HPDE6-E6E7 (cell line): ENCODE results near the gene AFTPH.

ENCODE experiments used
- DNase-seq: peaks from one replicate; pipeline ENCODE4 v3.0.0; 2011; ENCODE audit warnings: missing footprints; ENCODE audit errors: extremely low spot score

Gene AFTPH

DNA sequence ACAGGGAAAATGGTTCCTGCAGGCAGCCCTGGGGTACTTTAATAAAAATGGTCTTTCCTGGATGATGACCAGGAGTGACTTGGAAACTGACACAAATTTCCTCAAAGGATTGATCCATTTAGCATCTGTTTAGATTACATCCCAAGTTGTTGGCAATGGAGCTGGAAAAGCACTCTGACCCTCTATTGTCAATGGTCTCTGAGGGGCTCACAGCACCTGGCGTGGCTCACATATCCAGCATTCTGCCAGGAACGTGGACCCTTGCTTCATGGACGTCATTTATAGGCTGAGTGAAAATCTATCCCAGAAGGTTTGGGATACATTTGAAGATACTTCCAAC, 85.8 kb downstream of the AFTPH start:
- DNase-seq, result no peak

GRCh38 chr2:64610316-64610855, 86.3 kb downstream of the AFTPH start:
- no peak for DNase-seq

DNA sequence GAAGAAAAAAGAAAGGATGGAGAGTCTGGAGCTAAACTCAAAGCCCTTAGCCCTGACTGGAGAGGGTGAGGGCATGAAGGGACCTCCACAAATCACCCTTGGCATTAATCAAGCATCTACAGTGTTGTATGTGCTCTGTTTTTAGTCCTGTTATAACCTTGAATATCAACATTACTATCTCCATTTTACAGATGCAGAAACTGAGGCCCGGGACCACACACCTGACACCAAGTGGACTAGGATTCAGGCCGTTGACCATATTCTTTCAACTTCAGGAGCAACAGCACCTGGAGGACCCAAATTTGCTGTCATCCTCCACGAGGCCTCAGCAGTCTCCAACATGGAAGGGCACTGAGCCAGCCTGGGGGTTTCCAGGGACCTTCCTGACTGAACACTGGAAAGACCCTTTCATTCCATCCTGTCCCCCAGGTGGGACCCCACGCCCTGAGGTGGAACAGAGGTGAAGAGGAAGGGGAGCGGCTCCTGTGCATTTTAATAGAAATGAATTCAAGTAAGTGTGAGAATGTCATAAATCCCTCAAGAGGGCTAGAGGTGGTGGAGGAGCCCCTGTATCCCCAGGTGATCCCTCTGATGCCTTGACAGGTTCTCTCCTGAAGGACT, 88.6 kb downstream of the AFTPH start:
- DNase-seq, result no peak

DNA sequence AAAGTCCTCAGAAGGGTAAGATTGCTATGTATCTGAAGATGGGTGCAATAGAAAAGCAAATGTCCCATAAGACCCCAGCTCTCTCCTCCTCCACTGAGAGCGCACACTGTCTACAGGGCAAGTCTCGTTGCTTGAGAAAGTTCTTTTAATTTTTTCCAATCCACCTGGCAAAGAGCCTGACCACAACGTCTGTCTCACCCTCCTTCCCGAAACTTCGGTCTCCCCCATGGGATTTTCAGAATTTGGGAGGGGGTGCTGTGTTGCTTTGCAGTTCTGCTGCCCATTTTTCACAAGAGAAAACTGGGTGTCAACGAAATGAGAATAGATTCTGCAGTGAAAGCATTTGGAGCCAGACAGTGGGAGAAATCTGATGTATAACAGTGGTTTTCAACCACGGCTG, 89.1 kb downstream of the AFTPH start:
- no peak for DNase-seq

- DNase-seq, result no peak
These were observed 91.2 kb downstream of the AFTPH start for GRCh38 chr2:64615192-64615763.

GRCh38 chr2:64615844-64616536, 91.9 kb downstream of the AFTPH start:
- no peak for DNase-seq

DNA sequence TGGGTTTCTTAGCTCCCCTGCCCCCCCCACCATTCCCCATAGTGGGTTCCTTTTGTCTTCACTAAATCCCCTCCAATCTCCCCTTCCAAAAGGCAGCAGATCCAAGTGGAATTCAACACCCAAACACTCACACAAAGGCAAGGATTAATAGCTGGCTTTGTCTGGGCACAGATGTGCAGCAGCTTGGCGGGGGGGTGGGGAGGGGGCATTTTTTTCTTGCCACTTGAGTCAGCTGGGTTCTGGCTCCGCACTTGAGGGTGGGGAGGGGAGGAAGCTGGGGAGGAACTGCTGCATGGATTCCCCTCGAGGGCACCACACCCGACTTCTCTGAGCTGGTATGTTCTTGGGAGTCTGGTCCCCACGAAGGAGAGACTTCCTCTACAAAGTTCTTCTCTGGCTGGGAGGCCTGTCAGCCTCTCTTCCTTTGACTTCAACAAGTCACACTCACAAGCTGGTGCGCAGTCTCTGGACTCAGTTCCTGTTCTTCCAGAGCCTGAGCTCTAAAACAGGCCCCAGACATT, 93.6 kb downstream of the AFTPH start:
- no peak for DNase-seq

- DNase-seq, result no peak
These were observed 96.5 kb downstream of the AFTPH start for GRCh38 chr2:64620661-64621060.

DNA sequence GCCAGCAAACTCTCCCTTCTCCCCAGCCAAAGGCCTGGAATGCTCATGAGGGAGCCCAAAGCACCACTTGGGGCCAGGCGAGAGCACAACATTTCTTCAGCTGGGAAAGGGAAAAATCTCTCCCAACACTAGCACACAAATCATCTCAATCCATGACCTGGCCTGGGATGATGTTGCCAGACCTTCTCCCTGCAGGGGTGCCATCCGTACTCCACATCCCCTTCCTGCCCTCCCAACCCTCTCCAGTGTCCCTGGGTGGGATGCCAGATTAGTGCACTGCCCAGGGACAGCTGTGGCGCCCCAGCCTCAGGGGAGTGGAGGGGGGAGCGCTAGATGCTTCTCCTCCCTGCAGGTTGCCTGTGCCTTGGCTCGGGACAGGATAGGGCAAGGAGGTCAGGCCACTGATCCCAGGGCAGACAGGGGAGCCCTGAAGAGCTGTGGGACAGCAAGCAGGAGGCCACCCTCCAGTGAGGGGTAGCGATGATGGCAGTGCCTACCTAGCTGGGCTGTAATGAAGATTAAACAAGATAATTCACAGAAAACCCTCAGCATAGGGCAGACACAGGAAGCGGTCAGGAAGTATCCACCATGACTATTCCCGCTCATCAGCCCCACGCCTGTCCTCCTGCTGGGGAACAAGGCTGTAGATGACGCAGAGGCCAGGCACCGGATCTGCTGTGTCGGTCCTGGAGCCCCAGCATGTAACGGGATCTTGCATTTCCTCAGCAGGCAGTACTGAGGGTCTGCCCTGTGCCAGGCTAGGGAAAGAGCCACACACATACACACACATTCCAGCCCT, 98.5 kb downstream of the AFTPH start:
- DNase-seq, result no peak

GRCh38 chr2:64623242-64623850, 99.2 kb downstream of the AFTPH start:
- no peak for DNase-seq

GRCh38 chr2:64624108-64624610, 100.0 kb downstream of the AFTPH start:
- no peak for DNase-seq

DNA sequence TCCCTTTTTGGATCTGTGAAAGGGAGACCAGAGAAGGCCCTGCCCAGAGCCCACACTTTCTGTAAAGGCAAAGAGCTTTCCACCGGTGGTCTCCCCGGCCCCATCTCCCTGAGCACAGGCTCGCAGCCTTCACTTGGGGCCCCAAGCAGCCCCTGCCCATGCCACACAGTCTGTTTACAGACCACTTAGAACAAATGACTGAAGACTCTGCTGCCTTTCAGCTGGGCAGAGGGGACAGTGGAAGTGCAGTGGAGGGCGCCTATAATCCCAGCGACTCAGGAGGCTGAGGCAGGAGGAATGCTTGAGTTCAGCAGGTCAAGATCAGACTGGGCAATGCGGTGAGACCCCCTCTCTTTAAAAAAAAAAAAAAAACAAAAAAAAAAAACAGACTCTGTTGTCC, 100.7 kb downstream of the AFTPH start:
- no peak for DNase-seq

DNA sequence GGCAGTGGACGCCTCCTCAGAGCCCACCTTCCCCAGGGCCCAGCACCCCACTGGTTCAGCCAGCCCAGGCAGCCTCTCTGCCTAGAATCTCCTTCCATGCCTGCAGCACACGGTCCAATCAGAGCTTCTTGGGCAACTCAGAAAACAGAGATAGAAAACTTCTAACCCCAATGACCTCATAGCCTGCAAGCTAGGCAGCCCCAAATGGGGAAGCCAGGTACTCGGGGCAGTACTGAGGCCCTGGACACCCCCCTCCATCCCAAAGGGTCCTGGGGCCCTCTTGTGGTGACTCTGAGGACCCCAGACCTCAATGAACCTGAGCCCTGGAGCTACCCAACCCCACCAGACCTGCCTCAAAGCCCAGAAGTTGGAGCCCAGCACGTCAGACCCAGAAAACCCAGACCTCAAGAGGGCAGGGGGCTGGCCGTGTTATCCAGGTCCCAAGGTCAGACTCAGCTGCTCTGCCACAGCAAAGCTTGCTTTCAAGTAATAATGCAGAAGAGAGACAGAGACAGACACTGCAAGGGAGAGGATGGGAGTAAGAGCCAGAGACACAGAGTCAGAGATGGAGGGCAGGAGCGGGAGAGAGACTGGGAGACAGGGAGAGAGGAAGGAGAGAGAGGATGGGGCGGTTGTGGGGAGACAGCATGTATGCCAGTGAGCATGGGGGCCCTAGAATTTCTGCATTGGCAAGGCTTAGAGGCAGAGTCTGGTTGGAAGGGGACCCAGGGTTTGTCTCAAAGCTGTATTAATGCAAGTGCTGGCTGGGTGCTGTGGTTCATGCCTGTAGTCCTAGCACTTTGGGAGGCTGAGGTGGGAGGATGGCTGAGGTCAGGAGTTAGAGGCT, 101.4 kb downstream of the AFTPH start:
- no peak for DNase-seq

- no peak for DNase-seq
These were observed 102.2 kb downstream of the AFTPH start for GRCh38 chr2:64626146-64626809.

DNA sequence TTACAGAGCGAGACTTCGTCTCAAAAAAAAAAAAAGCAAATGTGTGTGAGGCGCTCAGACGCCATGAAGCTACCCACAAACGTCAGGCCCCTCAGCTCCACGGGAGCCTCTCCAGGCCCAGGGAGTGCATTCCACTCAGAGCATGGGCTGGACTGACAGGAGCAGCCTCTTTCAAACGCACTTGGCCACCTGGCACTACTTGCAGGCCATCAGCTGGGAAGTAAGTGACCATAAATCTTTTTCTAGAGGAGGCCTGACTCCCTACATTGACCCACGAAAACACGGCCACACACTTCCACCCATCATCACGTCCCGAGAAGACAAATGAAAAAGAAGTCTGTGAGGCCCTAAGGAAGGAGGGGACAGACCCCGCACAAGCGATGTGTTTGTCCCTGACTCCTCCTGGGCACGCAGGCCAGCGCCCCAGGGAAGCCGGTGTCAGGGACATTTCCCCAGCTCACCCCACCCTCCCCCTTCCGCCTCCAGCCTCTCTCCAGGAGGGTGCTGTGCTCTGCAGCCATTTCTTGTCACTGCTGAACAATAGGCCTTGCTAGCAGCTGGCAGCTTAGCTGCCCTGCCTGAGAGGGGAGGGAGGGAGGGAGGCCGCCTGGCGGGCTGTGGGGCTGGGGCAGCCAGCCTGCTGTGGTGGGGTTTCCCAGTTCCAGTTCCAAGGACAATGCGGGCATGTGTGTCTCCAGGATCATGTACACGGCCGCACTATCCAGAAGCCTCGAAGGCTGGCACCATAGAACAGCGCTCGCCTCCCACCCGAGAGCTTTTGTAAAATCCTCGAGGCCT, 103.0 kb downstream of the AFTPH start:
- no peak for DNase-seq

GRCh38 chr2:64627860-64628841, 104.0 kb downstream of the AFTPH start:
- no peak for DNase-seq

DNA sequence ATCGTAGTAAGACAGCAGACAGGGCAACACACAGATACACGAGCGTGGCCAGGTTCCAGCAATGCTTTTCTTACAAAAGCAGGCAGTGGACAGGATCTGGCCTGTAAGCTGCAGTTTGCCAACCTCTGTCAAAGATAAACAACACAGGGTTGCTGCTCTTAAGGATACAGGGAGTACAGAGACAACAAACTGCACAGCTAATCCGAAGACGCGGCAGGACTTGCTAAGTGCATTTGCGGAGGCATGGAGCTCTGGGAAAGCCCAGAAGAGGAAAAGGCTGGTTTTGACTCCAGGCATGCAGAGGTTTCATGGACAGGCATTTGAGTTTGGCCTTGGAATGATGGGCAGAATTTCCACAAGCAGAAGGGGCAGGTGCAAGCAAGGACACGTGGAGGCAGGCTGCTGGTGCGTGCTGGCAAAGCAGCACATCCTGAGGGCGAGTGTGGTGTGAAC, 105.2 kb downstream of the AFTPH start:
- DNase-seq, result no peak

GRCh38 chr2:64629875-64630274, 105.7 kb downstream of the AFTPH start:
- DNase-seq, result no peak
